HG03175 (cell line): Measurements from ENCODE around the gene DNAJC10.

Source experiments
- ATAC-seq: cut with Tn5 transposase; IDR thresholded peaks from one replicate; pipeline ENCODE4 v1.9.1; 2021; ENCODE audit warnings: mild to moderate bottlenecking, moderate library complexity; ENCODE audit not compliant: unreplicated experiment

The DNAJC10 gene

GRCh38 chr2:182831101-182831500, 115.0 kb downstream of the DNAJC10 start:
- no peak for ATAC-seq

GRCh38 chr2:182831921-182832320, 115.9 kb downstream of the DNAJC10 start:
- ATAC-seq: no peak

GRCh38 chr2:182833084-182833854, 117.2 kb downstream of the DNAJC10 start:
- no peak for ATAC-seq

- no peak for ATAC-seq
Observed at GRCh38 chr2:182834293-182834692, 118.2 kb downstream of the DNAJC10 start.

- ATAC-seq: no peak
Observed at GRCh38 chr2:182836451-182836850, 120.4 kb downstream of the DNAJC10 start.
